Stimulated activated CD8-positive, alpha-beta memory T cell treated with anti-CD3 and anti-CD28 coated beads, Interleukin-15, amount 100 ng/mL, for 48 hours (primary cell): Measurements from ENCODE around the gene FADS1.

Source experiments
- DNase-seq, 2 donors: peaks; one replicate each; pipeline ENCODE4 v3.0.0-alpha.2; 2020; ENCODE audit warnings: low read depth in 2 of 2

FADS1 gene

GRCh38 chr11:61795459-61795858, 21.3 kb downstream of the FADS1 start:
- no peak for DNase-seq

- no peak for DNase-seq
These were observed 22.2 kb downstream of the FADS1 start for GRCh38 chr11:61794579-61794978.

GRCh38 chr11:61793829-61794204, 23.0 kb downstream of the FADS1 start:
- DNase-seq, result no peak

- no peak for DNase-seq
These were observed 23.5 kb downstream of the FADS1 start for GRCh38 chr11:61793083-61793828.

- peak; percentile 80 to 81 for DNase-seq
These were observed 24.3 kb downstream of the FADS1 start, which contains the start of the genes FEN1 and TMEM258 for GRCh38 chr11:61792310-61793082. Gene FEN1 (plus strand): TSS chr11:61792911. CDS start chr11:61795362, 2,451 bp downstream. Gene TMEM258 (minus strand): TSS chr11:61792599. CDS start chr11:61792558, 41 bp downstream.

- peak in 1 of 2 donors; percentile 36 for DNase-seq
These were observed 25.0 kb downstream of the FADS1 start for GRCh38 chr11:61791737-61792309.

- DNase-seq, result no peak
These were observed 28.8 kb downstream of the FADS1 start for GRCh38 chr11:61787928-61788491.

- no peak for DNase-seq
These were observed 30.9 kb downstream of the FADS1 start for GRCh38 chr11:61785837-61786402.

GRCh38 chr11:61784506-61784805, 32.3 kb downstream of the FADS1 start:
- DNase-seq, result no peak

GRCh38 chr11:61783717-61784505, 32.9 kb downstream of the FADS1 start:
- no peak for DNase-seq

- no peak for DNase-seq
These were observed 34.0 kb downstream of the FADS1 start for GRCh38 chr11:61782841-61783240.

GRCh38 chr11:61782299-61782698, 34.5 kb downstream of the FADS1 start:
- no peak for DNase-seq

GRCh38 chr11:61781585-61781984, 35.2 kb downstream of the FADS1 start:
- DNase-seq, result no peak

GRCh38 chr11:61780581-61781162, 36.1 kb downstream of the FADS1 start:
- no peak for DNase-seq

GRCh38 chr11:61779666-61780525, 36.9 kb downstream of the FADS1 start:
- DNase-seq, result no peak

GRCh38 chr11:61778920-61779650, 37.7 kb downstream of the FADS1 start:
- DNase-seq, result no peak

- DNase-seq, result no peak
These were observed 38.4 kb downstream of the FADS1 start for GRCh38 chr11:61778357-61778886.

GRCh38 chr11:61777234-61778090, 39.3 kb downstream of the FADS1 start:
- DNase-seq, result peak in 1 of 2 donors; percentile 28
